H1 (cell line): ENCODE results near the gene IRGQ. TPM values are rescaled to one million over a fixed set of nuclear protein-coding genes. Genes with fewer than 3 reads are reported as not detected.

Experiments
- SAP30 ChIP-seq: fragments of 300-600 bp; sonication (generic); IDR thresholded peaks from 2 replicates; pipeline ENCODE4 v1.7.1; 2012; ENCODE audit warnings: low read length, moderate library complexity, mild to moderate bottlenecking, inconsistent platforms; ENCODE audit not compliant: insufficient read depth, insufficient replicate concordance
- polyA plus RNA-seq, 7 experiments: library from polyadenylated mRNA; depleted of rRNA in 3 of 7; stranded (reverse) in 5 of 7; unstranded in 2 of 7; fragments of >200 nt in 5 of 7; fragments of 200-250 nt in 2 of 7; gene quantifications; 1 replicate in 5 of 7; 2 replicates in 1 of 7; 4 replicates in 1 of 7; pipeline versions ENCODE4 v1.2.1 to v1.2.3, GENCODE V29; 2011 to 2013; ENCODE audit warnings: missing spikeins in 2 of 7, mixed read lengths in 2 of 7
- total RNA-seq: library from RNA; stranded (reverse); fragmentation: NEBNext Ultra II Directional; extraction: Animal tissue kit (Norgen Biotek cat#: 25700); gene quantifications from 2 replicates; pipeline ENCODE4 v1.2.1, GENCODE V29; 2021
- TF ChIP-seq, protein P1 (sequence below): fragments of 300-600 bp; sonication (generic); IDR thresholded peaks from 2 replicates; pipeline ENCODE4 v1.7.1; 2012; ENCODE audit warnings: low read length, moderate library complexity, mild to moderate bottlenecking, inconsistent platforms; ENCODE audit not compliant: insufficient replicate concordance

IRGQ gene
- total and polyA plus RNA-seq, 2 of the 8 experiments (the other 6 are each of a cell fraction or from before 2014, with no cell fraction given): 16.0 to 42.9 TPM

DNA sequence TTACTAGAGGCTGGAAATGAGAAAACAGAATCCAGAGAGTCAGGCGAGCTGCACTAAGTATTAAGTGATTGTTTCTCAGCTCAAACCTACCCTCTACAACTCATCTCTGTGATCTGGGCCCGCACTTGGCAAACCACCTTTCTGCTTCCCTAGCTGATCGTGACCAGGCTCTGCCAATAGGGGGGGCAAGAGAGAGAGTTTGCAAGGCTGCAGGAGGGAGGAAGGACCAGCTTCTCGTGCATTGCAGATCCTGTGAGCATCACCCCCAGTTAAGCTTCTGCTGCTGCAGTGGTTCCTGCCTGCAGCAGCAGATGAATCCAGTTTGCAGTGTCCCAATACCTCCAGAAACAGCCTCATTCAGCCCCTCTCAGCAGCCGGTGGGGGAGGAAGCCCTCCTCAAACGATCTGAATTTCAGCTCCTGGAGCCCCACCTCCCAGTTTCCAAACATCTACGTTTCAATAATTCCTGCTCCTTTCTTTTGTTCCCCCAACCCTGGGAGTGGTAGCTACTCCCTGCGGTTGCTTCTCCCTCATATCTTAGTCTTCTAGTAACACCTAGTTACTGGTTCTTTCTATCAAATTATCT is 40.7 kb downstream of the IRGQ start (continued):
- TF ChIP-seq, protein P1, sequence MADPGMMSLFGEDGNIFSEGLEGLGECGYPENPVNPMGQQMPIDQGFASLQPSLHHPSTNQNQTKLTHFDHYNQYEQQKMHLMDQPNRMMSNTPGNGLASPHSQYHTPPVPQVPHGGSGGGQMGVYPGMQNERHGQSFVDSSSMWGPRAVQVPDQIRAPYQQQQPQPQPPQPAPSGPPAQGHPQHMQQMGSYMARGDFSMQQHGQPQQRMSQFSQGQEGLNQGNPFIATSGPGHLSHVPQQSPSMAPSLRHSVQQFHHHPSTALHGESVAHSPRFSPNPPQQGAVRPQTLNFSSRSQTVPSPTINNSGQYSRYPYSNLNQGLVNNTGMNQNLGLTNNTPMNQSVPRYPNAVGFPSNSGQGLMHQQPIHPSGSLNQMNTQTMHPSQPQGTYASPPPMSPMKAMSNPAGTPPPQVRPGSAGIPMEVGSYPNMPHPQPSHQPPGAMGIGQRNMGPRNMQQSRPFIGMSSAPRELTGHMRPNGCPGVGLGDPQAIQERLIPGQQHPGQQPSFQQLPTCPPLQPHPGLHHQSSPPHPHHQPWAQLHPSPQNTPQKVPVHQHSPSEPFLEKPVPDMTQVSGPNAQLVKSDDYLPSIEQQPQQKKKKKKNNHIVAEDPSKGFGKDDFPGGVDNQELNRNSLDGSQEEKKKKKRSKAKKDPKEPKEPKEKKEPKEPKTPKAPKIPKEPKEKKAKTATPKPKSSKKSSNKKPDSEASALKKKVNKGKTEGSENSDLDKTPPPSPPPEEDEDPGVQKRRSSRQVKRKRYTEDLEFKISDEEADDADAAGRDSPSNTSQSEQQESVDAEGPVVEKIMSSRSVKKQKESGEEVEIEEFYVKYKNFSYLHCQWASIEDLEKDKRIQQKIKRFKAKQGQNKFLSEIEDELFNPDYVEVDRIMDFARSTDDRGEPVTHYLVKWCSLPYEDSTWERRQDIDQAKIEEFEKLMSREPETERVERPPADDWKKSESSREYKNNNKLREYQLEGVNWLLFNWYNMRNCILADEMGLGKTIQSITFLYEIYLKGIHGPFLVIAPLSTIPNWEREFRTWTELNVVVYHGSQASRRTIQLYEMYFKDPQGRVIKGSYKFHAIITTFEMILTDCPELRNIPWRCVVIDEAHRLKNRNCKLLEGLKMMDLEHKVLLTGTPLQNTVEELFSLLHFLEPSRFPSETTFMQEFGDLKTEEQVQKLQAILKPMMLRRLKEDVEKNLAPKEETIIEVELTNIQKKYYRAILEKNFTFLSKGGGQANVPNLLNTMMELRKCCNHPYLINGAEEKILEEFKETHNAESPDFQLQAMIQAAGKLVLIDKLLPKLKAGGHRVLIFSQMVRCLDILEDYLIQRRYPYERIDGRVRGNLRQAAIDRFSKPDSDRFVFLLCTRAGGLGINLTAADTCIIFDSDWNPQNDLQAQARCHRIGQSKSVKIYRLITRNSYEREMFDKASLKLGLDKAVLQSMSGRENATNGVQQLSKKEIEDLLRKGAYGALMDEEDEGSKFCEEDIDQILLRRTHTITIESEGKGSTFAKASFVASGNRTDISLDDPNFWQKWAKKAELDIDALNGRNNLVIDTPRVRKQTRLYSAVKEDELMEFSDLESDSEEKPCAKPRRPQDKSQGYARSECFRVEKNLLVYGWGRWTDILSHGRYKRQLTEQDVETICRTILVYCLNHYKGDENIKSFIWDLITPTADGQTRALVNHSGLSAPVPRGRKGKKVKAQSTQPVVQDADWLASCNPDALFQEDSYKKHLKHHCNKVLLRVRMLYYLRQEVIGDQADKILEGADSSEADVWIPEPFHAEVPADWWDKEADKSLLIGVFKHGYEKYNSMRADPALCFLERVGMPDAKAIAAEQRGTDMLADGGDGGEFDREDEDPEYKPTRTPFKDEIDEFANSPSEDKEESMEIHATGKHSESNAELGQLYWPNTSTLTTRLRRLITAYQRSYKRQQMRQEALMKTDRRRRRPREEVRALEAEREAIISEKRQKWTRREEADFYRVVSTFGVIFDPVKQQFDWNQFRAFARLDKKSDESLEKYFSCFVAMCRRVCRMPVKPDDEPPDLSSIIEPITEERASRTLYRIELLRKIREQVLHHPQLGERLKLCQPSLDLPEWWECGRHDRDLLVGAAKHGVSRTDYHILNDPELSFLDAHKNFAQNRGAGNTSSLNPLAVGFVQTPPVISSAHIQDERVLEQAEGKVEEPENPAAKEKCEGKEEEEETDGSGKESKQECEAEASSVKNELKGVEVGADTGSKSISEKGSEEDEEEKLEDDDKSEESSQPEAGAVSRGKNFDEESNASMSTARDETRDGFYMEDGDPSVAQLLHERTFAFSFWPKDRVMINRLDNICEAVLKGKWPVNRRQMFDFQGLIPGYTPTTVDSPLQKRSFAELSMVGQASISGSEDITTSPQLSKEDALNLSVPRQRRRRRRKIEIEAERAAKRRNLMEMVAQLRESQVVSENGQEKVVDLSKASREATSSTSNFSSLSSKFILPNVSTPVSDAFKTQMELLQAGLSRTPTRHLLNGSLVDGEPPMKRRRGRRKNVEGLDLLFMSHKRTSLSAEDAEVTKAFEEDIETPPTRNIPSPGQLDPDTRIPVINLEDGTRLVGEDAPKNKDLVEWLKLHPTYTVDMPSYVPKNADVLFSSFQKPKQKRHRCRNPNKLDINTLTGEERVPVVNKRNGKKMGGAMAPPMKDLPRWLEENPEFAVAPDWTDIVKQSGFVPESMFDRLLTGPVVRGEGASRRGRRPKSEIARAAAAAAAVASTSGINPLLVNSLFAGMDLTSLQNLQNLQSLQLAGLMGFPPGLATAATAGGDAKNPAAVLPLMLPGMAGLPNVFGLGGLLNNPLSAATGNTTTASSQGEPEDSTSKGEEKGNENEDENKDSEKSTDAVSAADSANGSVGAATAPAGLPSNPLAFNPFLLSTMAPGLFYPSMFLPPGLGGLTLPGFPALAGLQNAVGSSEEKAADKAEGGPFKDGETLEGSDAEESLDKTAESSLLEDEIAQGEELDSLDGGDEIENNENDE: no peak
- no peak for TF ChIP-seq SAP30
